Cardiac muscle cell (in vitro differentiated cells and primary cell): ENCODE measurements around the gene NET1. TPM values are rescaled to one million over a fixed set of nuclear protein-coding genes. Genes with fewer than 3 reads are reported as not detected.

ENCODE experiments used
- DNase-seq, 2 donors: peaks; one replicate each; pipeline versions ENCODE4 v3.0.0 to v3.0.0-alpha.2; 2010 to 2017; ENCODE audit warnings: low read depth in 1 of 2, low spot score in 1 of 2
- H3K27ac ChIP-seq: fragments of 200-600 bp; sonication (generic); 2 replicates; pipeline ENCODE4 v1.5.1; 2016
- H3K27me3 ChIP-seq: fragments of 200-600 bp; sonication (generic); 2 replicates; pipeline ENCODE4 v1.6.0; 2016; ENCODE audit warnings: control low read depth
- H3K36me3 ChIP-seq: fragments of 200-600 bp; sonication (generic); 2 replicates; pipeline ENCODE4 v1.5.1; 2016; ENCODE audit warnings: control low read depth
- H3K4me1 ChIP-seq: fragments of 200-600 bp; sonication (generic); 2 replicates; pipeline ENCODE4 v1.8.1; 2017; ENCODE audit warnings: low read depth, mild to moderate bottlenecking, mixed run types
- H3K4me3 ChIP-seq: fragments of 200-600 bp; sonication (generic); 2 replicates; pipeline ENCODE4 v1.5.1; 2016; ENCODE audit warnings: mild to moderate bottlenecking
- H3K9me3 ChIP-seq: fragments of 200-600 bp; sonication (generic); 2 replicates; pipeline ENCODE4 v1.5.1; 2017; ENCODE audit warnings: low read depth, mild to moderate bottlenecking, control low read depth
- polyA plus RNA-seq: library from polyadenylated mRNA; unstranded; fragments of >200 nt; fragmentation: Nextera tagmentation; extraction: Ambion mirVana; gene quantifications from 2 replicates; pipeline ENCODE4 v1.2.1, GENCODE V29; 2016
- total RNA-seq: library from RNA; depleted of rRNA; stranded (reverse); fragments of >200 nt; gene quantifications from 2 replicates; pipeline ENCODE4 v1.2.3, GENCODE V29; 2016
- TF ChIP-seq, protein P1 (sequence below): IDR thresholded peaks from 2 replicates; pipeline ENCODE4 v1.5.1; 2012; ENCODE audit warnings: low read depth, mild to moderate bottlenecking, low read length

The NET1 gene
- total and polyA plus RNA-seq, 2 experiments from 2014 or later: 20.0 to 29.5 TPM

DNA sequence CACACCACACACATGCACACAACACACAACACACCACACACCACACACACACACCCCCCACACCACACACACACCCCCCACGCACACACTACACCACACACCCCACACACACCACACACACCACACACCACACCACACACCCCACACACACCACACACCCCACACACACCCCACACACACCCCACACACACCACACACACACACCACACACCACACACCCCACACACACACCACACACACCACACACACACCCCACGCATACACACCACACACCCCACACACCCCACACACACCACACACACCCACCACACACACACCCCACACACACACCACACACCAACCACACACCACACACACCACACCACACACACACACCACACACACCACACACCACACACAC, 31.2 kb upstream of the NET1 start:
- no peak overlapping the region for H3K27ac ChIP-seq
- H3K4me1 ChIP-seq: no peaks in the 10 kb centered on the region
- H3K9me3 ChIP-seq: no peaks in the 10 kb centered on the region
- H3K4me3 ChIP-seq: no peak overlapping the region
- DNase-seq: no peak
- H3K27me3 ChIP-seq: no peaks in the 10 kb centered on the region
- no peaks in the 10 kb centered on the region for H3K36me3 ChIP-seq
- TF ChIP-seq, protein P1, sequence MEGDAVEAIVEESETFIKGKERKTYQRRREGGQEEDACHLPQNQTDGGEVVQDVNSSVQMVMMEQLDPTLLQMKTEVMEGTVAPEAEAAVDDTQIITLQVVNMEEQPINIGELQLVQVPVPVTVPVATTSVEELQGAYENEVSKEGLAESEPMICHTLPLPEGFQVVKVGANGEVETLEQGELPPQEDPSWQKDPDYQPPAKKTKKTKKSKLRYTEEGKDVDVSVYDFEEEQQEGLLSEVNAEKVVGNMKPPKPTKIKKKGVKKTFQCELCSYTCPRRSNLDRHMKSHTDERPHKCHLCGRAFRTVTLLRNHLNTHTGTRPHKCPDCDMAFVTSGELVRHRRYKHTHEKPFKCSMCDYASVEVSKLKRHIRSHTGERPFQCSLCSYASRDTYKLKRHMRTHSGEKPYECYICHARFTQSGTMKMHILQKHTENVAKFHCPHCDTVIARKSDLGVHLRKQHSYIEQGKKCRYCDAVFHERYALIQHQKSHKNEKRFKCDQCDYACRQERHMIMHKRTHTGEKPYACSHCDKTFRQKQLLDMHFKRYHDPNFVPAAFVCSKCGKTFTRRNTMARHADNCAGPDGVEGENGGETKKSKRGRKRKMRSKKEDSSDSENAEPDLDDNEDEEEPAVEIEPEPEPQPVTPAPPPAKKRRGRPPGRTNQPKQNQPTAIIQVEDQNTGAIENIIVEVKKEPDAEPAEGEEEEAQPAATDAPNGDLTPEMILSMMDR: no peak

DNA sequence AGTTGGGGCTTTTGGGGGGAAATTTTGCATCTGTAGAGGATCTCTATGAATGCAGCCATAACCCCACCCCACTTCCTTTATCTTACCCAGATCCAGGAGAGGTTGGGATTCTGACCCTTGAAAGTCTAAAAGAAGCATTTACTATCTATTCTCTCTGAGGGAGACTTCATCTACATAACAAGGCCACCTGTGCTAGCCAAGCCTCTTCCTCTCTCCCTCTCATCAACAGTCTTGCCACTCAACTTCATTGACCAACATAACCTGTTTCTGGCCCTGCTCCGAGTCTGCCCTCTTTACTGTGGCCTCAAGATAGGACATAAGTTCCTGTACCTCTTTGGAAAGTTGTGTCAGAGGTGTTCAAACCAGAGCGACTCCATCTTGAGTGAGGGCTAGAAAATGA, 27.1 kb upstream of the NET1 start:
- TF ChIP-seq, protein P1: no peak
- H3K27ac ChIP-seq: no peak overlapping the region
- no peak for DNase-seq
- no peaks in the 10 kb centered on the region for H3K27me3 ChIP-seq
- no peak overlapping the region for H3K4me3 ChIP-seq
- H3K36me3 ChIP-seq: no peaks in the 10 kb centered on the region
- H3K4me1 ChIP-seq: no peaks in the 10 kb centered on the region
- no peaks in the 10 kb centered on the region for H3K9me3 ChIP-seq

DNA sequence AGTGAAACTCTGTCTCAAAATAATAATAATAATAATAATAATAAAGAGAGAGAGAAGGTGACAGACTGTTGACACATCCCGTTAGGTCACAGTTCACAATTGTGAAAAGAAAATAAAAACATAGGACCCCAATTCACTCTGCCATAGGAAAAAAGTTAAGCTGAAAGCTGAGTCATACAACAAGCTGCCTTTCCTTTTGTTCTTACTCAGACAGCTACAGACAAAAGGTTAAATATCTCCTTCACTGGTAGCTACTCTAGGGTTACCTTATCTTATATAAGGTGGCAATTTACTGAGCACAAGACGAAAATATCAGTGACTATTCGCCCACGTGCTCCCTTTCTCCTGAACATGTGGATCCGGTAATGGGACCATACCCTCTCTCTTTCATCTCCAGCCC, 25.2 kb upstream of the NET1 start:
- Histone ChIP-seq H3K27me3 (no peaks in the 10 kb centered on the region), H3K9me3 (no peaks in the 10 kb centered on the region), H3K4me3 (no peak overlapping the region), H3K36me3 (no peaks in the 10 kb centered on the region), H3K27ac (no peak overlapping the region), H3K4me1 (no peaks in the 10 kb centered on the region)
- DNase-seq: no peak
- TF ChIP-seq, protein P1: no peak

DNA sequence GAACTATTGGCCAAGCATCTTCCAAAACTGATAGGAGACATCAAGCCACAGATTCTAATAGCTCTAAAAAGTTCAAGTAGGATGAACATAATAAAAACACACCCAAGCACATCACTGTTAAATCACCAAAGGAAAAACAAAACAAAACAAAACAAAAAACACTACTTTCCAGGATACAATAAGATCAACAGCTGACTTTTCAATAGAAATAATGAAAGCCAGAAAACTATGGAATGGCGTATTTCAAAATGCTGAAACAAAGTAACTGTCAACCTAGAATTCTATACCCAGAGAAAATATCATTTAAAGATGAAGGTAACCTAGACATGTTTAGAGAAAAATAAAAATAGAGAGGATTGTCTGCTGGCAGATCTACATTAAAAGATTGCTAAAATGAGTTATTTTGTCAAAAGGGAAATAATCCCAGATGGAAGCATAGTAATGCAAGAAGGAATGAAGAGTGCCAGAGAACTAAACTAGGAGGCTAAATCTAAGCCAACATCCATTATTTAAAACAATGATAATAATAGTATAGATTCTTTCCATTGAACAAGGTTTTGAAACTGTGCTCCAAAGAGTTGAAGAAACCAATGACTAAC, 21.7 kb upstream of the NET1 start:
- Histone ChIP-seq H3K4me3 (no peak overlapping the region), H3K9me3 (no peaks in the 10 kb centered on the region), H3K27me3 (no peaks in the 10 kb centered on the region), H3K4me1 (no peaks in the 10 kb centered on the region), H3K27ac (no peak overlapping the region), H3K36me3 (no peaks in the 10 kb centered on the region)
- no peak for DNase-seq
- TF ChIP-seq, protein P1: no peak

DNA sequence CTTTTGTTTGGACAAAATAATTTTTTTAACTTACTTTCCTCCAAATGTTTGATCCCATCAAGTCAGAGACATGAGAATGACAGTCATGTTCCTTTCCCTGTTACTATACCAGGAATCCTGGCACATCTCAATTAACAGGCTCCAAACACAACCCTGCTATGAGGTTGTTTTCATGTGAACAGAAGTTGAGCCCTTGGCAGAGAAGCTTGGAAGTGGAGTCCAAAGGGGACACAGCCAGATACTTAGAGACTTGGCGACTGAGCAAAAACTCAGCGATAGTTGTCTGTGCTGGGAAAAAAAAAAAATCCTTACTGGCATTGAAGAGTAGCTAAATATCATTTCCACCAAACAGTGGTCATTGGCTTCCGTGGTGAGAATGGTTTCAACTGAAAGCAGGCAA, 20.6 kb upstream of the NET1 start:
- Histone ChIP-seq H3K9me3 (no peaks in the 10 kb centered on the region), H3K36me3 (no peaks in the 10 kb centered on the region), H3K4me1 (no peaks in the 10 kb centered on the region), H3K27me3 (no peaks in the 10 kb centered on the region), H3K27ac (no peak overlapping the region), H3K4me3 (no peak overlapping the region)
- TF ChIP-seq, protein P1: no peak
- DNase-seq: no peak
